ENCODE measurements around the gene OSM. TPM values are rescaled to one million over a fixed set of nuclear protein-coding genes. Genes with fewer than 3 reads are reported as not detected.
"Not testable (repeated sequence)": the region's sequence is repeated elsewhere in the genome, so short reads cannot be mapped to it uniquely, and the experiment has no call there.

Gene OSM
- total RNA-seq, 1 donor from 2014 or later: not detected

DNA sequence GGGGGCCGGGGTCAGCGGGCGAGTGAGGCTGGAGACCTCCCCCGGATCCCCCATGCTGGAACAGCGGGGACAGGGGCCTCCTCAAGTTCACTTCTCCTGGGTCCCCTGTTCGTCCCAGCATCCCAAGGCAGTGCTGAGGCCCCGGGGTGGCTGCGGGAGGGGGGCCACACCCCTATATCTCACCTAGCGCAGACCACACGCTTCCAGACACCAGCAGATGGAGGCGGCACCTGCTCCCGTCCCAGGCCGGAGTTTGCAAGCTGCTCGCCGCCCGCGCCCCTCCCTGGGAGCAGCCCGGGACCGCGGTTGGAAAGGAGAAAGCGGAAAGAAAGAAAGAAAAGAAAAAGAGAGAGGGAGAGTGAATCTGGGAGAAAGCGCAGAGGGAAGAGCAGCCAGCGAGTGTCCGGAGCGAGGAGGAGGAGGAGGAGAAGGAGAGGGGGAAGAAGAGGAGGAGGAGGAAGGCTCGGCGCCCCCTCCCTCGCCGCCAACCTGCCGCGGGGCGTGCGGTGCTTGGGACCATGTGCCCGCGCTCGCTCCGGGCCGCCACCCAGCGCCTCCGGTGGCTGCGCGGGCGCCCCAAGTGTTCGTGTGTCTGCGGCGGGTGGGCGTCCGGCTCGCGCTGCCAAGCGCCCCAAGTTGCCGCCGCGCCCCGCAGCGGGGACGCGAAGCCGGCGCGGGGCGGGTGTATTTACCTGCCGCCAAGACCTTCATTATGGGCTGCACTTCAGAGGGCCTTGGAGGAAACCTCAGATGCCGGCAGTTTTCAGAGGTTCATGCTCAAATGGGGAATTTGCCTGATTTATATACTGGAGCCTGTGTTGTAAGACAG lies 20.5 kb downstream of the OSM start, which contains the start of gene LIF:
Gene LIF, minus strand, starts transcription at position 775 of the 829 bp plus-strand sequence. Its CDS starts 64 bp downstream, at position 711.
- peak; percentile 66 for DNase-seq (ENCODE audit: low read depth)

DNA sequence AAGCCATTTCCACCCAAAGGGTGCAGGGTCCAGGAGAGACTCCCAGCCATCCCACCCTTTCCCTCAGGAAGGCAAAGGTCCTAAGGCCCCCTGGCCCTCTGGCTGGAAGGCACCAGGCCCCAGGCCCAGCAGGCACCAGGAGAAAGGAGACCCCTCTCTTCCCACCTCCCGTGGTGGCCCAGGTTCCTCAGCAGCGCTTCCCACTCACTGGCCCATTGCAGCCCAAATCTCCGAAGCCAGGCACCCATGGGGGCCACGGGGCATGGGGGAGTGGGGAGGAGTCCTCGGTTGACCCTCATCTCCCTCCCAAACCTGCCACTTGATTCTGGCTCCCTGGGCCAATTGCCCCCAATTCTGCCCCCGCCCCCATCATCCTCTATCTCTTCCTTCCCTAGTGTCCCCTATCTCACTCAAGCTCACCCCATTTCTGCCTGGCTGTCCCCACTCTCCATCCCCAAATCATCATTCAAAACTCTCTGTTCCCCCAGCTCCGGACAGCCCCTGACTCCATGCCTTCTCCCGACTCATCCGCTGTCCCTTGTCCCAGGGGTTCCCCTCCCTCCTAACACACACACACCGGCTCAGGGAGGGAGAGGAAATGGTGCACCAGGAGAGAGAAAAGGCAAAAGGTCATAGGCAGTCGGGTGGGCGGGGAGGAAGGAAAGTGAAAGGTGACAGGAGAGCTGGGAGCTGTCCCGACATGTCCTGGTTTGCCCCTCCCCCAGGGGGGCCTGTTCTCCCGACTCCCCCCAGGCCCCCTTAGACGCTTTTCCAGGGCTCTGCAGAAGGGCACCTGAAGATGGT lies 21.3 kb downstream of the OSM start:
- DNase-seq (ENCODE audit: low read depth): no peak

DNA sequence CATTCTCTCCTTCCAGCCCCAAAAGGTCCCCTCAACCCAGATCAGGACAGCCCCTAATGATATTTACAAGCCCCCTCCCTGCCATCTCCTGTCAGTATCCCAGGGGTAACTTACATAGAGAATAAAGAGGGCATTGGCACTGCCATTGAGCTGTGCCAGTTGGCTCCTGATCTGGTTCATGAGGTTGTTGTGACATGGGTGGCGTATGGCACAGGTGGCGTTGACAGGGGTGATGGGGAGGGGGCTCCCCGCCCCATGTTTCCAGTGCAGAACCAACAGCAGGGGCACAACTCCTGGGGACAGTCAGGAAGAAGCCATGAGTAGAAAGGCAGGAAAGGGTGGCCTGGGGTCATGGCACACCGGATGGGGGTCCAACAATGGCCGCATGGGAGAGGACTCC lies 22.0 kb downstream of the OSM start:
- DNase-seq (ENCODE audit: low read depth): no peak

- no peak for DNase-seq (ENCODE audit: low read depth)
Measured at GRCh38 chr22:30244066-30244465, 22.6 kb downstream of the OSM start.

DNA sequence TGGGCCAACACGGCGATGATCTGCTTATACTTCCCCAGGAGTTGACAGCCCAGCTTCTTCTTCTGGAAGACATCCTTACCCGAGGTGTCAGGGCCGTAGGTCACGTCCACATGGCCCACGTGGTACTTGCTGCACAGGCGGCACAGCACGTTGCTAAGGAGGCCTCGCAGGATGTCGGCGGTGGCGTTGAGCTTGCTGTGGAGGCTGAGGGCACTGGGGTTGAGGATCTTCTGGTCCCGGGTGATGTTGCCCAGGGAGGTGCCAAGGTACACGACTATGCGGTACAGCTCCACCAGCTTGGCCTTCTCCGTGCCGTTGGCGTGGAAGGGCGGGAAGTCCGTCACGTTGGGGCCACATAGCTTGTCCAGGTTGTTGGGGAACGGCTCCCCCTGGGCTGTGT lies 23.0 kb downstream of the OSM start:
- DNase-seq (ENCODE audit: low read depth): no peak

- DNase-seq (ENCODE audit: low read depth): peak; percentile 72
Measured at GRCh38 chr22:30241576-30242371, 24.9 kb downstream of the OSM start.

- DNase-seq (ENCODE audit: low read depth): peak; percentile 63
Measured at GRCh38 chr22:30240541-30241417, 25.9 kb downstream of the OSM start.

GRCh38 chr22:30239488-30240405 lies 26.9 kb downstream of the OSM start:
- peak; percentile 58 for DNase-seq (ENCODE audit: low read depth)

DNA sequence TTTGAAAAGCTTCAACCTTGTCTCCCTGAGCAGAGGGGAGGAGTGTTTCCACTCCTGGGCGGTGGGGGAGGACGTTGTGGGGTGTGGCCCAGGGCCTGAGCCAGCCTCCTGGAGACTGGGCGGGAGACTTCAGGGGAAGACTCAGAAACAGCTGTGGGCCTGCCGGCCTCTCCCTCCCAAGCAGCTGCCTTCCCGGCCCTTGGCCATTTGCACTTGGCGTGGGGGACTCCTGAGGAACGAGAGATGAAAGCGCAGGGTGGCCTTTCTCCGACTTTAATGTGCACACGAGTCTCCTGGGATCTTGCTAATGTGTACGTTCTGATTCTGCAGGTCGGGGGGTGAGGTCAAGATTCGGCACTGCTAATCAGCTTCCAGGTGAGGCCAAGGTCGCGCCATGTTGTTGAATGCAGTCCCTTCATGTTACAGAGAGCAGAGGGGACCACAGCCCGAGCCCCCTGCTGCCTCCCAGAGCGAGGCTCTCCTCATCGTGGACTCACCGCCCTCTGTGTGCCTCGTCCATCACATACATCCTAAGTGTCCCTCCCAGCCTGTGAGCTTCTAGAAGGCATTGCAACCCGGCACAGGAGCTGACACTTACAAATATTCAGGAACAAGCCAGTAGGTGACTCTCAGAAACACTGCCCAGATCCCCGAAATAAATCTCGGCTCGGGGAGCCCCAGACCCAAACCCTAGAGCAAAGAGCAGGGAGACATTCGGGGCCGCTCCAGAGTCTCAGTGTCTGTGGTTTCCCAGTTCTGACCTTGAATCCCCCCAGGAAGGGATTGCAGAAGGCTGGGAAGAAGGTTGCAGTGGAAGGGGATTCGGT lies 27.8 kb downstream of the OSM start:
- peak; percentile 93 for DNase-seq (ENCODE audit: low read depth)

- no peak for DNase-seq (ENCODE audit: low read depth)
Measured at GRCh38 chr22:30238136-30238535, 28.5 kb downstream of the OSM start.

GRCh38 chr22:30236875-30237274 lies 29.8 kb downstream of the OSM start:
- DNase-seq (ENCODE audit: low read depth): no peak

DNA sequence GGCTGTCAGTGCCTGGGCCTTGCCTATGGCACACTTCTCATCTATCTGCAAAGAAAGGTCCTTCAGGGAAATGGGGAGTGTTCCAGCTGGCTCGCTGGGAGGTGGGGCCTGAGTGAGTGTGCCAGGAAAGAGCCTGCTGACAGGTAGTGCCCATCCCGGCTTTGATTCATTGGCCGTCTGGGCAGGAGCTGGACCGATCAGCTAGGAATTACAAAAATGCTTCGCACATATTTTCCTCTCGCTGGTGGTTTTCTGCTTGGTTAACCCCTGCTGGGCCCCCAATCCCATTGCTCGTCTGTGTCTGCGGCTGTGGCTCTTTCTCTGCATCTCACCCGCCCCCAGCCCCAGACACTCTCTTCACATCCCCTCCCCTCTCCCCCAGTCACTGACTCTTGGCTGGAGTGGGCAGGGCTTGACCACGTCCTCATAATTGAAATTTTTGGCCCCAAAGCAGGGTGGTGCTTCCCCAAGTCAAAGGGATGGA lies 30.9 kb downstream of the OSM start:
- peak; percentile 94 for DNase-seq (ENCODE audit: low read depth)

- peak; percentile 93 for DNase-seq (ENCODE audit: low read depth)
Measured at GRCh38 chr22:30234786-30235470, 31.7 kb downstream of the OSM start.

DNA sequence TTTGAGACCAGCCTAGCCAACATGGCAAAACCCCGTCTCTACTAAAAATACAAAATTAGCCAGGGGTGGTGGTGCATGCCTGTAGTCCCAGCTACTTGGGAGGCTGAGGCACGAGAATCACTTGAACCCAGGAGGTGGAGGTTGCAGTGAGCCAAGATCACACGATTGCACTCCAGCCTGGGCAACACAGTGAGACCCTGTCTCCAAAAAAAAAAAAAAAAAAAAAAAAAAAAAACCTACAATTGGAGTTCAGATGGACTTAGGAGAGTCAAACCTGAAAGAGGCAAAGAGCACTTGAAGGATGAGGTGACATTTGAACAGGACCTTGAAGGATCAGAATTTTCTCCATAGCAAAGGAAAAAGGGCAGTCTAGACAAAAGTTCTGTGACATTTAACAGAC lies 32.3 kb downstream of the OSM start:
- DNase-seq (ENCODE audit: low read depth): not testable (repeated sequence)

DNA sequence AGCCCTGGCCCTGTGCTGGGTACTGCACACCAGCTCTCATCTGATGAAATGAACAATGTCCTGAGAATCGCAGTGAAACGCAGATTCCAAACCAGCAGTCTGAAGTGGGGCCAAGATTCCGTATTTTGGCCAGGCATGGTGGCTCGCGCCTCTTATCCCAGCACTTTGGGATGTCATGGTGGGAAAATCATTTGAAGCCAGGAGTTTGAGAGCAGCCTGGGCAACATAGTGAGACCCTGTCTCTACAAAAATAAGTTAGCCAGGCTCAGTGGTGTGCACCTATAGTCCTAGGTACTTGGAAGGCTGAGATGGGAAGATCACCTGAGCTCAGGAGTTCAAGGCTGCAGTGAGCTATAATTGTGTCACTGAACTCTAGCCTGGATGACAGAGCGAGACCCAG lies 33.1 kb downstream of the OSM start:
- no peak for DNase-seq (ENCODE audit: low read depth)

- no peak for DNase-seq (ENCODE audit: low read depth)
Measured at GRCh38 chr22:30232716-30233218, 33.9 kb downstream of the OSM start.

DNA sequence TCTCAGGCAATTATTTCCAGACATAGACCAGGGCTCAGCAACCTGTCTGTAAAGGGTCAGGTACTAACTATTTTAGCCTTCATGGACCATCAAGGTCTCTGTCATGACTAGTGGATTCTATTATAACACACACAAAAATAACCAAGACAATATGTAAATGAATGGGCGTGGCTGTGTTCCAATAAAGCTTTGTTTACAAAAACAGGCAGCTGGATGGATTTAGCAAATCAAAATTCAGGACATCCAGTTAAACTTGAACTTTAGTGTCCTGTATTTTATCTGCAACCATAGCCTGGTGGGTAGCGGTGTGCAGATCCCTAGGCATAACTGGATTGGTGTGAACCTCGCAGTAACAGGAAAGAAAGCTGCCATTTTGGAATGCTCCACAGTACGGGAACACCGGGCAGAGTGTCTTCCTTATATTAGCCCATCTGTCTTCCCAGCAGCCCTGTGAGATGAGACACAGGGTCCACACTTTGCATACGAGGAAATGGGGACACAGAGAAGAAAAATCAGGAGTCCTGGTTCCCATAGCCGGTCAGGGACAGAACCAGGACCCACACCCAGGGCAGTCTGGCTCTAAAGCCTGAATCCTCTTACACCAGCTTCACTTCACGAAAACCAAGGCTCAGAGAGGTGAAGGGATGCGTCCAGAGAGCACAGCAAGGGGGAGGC lies 35.7 kb downstream of the OSM start:
- no peak for DNase-seq (ENCODE audit: low read depth)
